Measurements from ENCODE around the gene TEX29.

The TEX29 gene

GRCh38 chr13:111319998-111320911 is at the start of gene TEX29:
Gene TEX29 (plus strand): TSS chr13:111320642. CDS start chr13:111320891, 249 bp downstream.
- no peak for DNase-seq

- DNase-seq = no peak
Observed at GRCh38 chr13:111270765-111271698, 49.4 kb upstream of the TEX29 start.

GRCh38 chr13:111272117-111272516 is 48.3 kb upstream of the TEX29 start:
- no peak for DNase-seq

- DNase-seq = no peak
Observed at GRCh38 chr13:111275382-111275781, 45.1 kb upstream of the TEX29 start.

- no peak for DNase-seq
Observed at GRCh38 chr13:111275995-111276618, 44.3 kb upstream of the TEX29 start.

GRCh38 chr13:111278258-111278657 is 42.2 kb upstream of the TEX29 start:
- DNase-seq = no peak

GRCh38 chr13:111278743-111279652 is 41.4 kb upstream of the TEX29 start:
- peak; percentile 38 for DNase-seq

- DNase-seq = no peak
Observed at GRCh38 chr13:111280226-111280625, 40.2 kb upstream of the TEX29 start.

GRCh38 chr13:111280681-111281585 is 39.5 kb upstream of the TEX29 start:
- no peak for DNase-seq

GRCh38 chr13:111281751-111282311 is 38.6 kb upstream of the TEX29 start:
- DNase-seq = no peak

- no peak for DNase-seq
Observed at GRCh38 chr13:111282425-111282824, 38.0 kb upstream of the TEX29 start.

- DNase-seq = no peak
Observed at GRCh38 chr13:111282997-111283396, 37.4 kb upstream of the TEX29 start.

GRCh38 chr13:111283457-111283856 is 37.0 kb upstream of the TEX29 start:
- no peak for DNase-seq

- DNase-seq = no peak
Observed at GRCh38 chr13:111283991-111284390, 36.5 kb upstream of the TEX29 start.

- no peak for DNase-seq
Observed at GRCh38 chr13:111284565-111284964, 35.9 kb upstream of the TEX29 start.

- no peak for DNase-seq
Observed at GRCh38 chr13:111286162-111286561, 34.3 kb upstream of the TEX29 start.

GRCh38 chr13:111286749-111287148 is 33.7 kb upstream of the TEX29 start:
- no peak for DNase-seq

- no peak for DNase-seq
Observed at GRCh38 chr13:111287201-111287600, 33.2 kb upstream of the TEX29 start.

- no peak for DNase-seq
Observed at GRCh38 chr13:111288276-111288675, 32.2 kb upstream of the TEX29 start.

GRCh38 chr13:111289251-111289650 is 31.2 kb upstream of the TEX29 start:
- no peak for DNase-seq

GRCh38 chr13:111291908-111292307 is 28.5 kb upstream of the TEX29 start:
- no peak for DNase-seq
